K562 (cell line): ENCODE measurements around the gene RABIF. TPM values are rescaled to one million over a fixed set of nuclear protein-coding genes. Genes with fewer than 3 reads are reported as not detected.

Source experiments
- BRCA1 ChIP-seq, 2 experiments: fragments of 450-650 bp in 1 of 2; sonication (generic) in 1 of 2; formaldehyde crosslinking in 1 of 2; IDR thresholded peaks; 2 replicates each; pipeline versions ENCODE4 v1.5.0 to v1.6.1; 2017 to 2020; ENCODE audit warnings: mild to moderate bottlenecking in 1 of 2, missing genetic modification reagents in 1 of 2
- CHCHD3 ChIP-seq: fragments of 250-450 bp; sonication (Bioruptor Pico); IDR thresholded peaks from 2 replicates; pipeline ENCODE4 v2.1.2; 2022; ENCODE audit warnings: mild to moderate bottlenecking
- CSDE1 ChIP-seq, 2 experiments: fragments of 450-650 bp; IDR thresholded peaks; 2 replicates each; pipeline ENCODE4 v1.6.1; 2016; ENCODE audit warnings: mild to moderate bottlenecking in 1 of 2
- FOXK1 ChIP-seq: sonication (generic); formaldehyde crosslinking; IDR thresholded peaks from 2 replicates; pipeline ENCODE4 v1.8.0; 2022; ENCODE audit warnings: missing genetic modification reagents, mild to moderate bottlenecking, borderline replicate concordance
- HES1 ChIP-seq: fragments of 450-650 bp; IDR thresholded peaks from 2 replicates; pipeline ENCODE4 v1.6.1; 2016; ENCODE audit warnings: low read depth, mild to moderate bottlenecking, moderate library complexity
- KLF16 ChIP-seq: IDR thresholded peaks from 2 replicates; pipeline ENCODE4 v1.6.1; 2016; ENCODE audit warnings: antibody characterized with exemption
- POLR2H ChIP-seq: IDR thresholded peaks from 2 replicates; pipeline ENCODE4 v1.6.1; 2016; ENCODE audit warnings: missing genetic modification characterization, low read depth, mild to moderate bottlenecking, control low read depth, missing compliant biosample characterization, moderate library complexity
- RFX1 ChIP-seq: fragments of 450-650 bp; IDR thresholded peaks from 2 replicates; pipeline ENCODE4 v1.6.1; 2016; ENCODE audit warnings: mild to moderate bottlenecking, moderate library complexity
- SMAD1 ChIP-seq: fragments of 150-350 bp; IDR thresholded peaks from 2 replicates; pipeline ENCODE4 v1.6.1; 2014; ENCODE audit warnings: low read length, low read depth; ENCODE audit not compliant: partially characterized antibody
- ZBTB9 ChIP-seq: fragments of 450-650 bp; formaldehyde crosslinking; IDR thresholded peaks from 2 replicates; pipeline ENCODE4 v1.4.0; 2020; ENCODE audit warnings: mild to moderate bottlenecking, moderate library complexity
- ZNF140 ChIP-seq: fragments of 250-450 bp; sonication (Bioruptor Pico); IDR thresholded peaks from 2 replicates; pipeline ENCODE4 v1.8.0; 2021; ENCODE audit warnings: moderate library complexity, mild to moderate bottlenecking, inconsistent platforms
- ZNF263 ChIP-seq: sonication (generic); formaldehyde crosslinking; IDR thresholded peaks from 2 replicates; pipeline ENCODE4 v1.8.0; 2022; ENCODE audit warnings: mild to moderate bottlenecking, missing genetic modification reagents, borderline replicate concordance
- ZNF511 ChIP-seq: sonication (generic); formaldehyde crosslinking; IDR thresholded peaks from 2 replicates; pipeline ENCODE4 v1.8.0; 2022; ENCODE audit warnings: mild to moderate bottlenecking, missing genetic modification reagents
- ZNF518B ChIP-seq: fragments of 250-450 bp; sonication (Bioruptor Pico); IDR thresholded peaks from 2 replicates; pipeline ENCODE4 v1.5.0; 2021; ENCODE audit warnings: mild to moderate bottlenecking, moderate library complexity
- ZSCAN29 ChIP-seq: fragments of 450-650 bp; IDR thresholded peaks from 2 replicates; pipeline ENCODE4 v1.6.1; 2017
- polyA plus RNA-seq, 8 experiments: library from polyadenylated mRNA; depleted of rRNA in 4 of 8; stranded (reverse) in 5 of 8; unstranded in 3 of 8; fragments of >200 nt; fragmentation: Nextera tagmentation in 2 of 8; fragmentation: Illumina TruSeq in 1 of 8; extraction: Ambion mirVana in 2 of 8; extraction: Trizol in 1 of 8; gene quantifications; 2 replicates each; pipeline versions ENCODE4 v1.2.1 to v1.2.3, GENCODE V29; 2011 to 2014; ENCODE audit warnings: inconsistent platforms in 1 of 8, missing spikeins in 1 of 8
- total RNA-seq, 7 experiments: library from RNA; depleted of rRNA in 6 of 7; stranded (reverse); fragments of >200 nt in 6 of 7; fragmentation: Illumina TruSeq in 2 of 7; extraction: Trizol in 2 of 7; gene quantifications; 2 replicates each; pipeline versions ENCODE4 v1.2.1 to v1.2.3, GENCODE V29; 2011 to 2021; ENCODE audit warnings: low replicate concordance in 1 of 7
- TF ChIP-seq, protein P1 (sequence below): sonication (generic); formaldehyde crosslinking; IDR thresholded peaks from 2 replicates; pipeline ENCODE4 v1.8.0; 2022; ENCODE audit warnings: mild to moderate bottlenecking, missing genetic modification reagents

RABIF gene
- total and polyA plus RNA-seq, 9 of the 15 experiments (the other 6 are each of a cell fraction or from before 2014, with no cell fraction given) = 7.4 to 20.1 (median 11.0) TPM

DNA sequence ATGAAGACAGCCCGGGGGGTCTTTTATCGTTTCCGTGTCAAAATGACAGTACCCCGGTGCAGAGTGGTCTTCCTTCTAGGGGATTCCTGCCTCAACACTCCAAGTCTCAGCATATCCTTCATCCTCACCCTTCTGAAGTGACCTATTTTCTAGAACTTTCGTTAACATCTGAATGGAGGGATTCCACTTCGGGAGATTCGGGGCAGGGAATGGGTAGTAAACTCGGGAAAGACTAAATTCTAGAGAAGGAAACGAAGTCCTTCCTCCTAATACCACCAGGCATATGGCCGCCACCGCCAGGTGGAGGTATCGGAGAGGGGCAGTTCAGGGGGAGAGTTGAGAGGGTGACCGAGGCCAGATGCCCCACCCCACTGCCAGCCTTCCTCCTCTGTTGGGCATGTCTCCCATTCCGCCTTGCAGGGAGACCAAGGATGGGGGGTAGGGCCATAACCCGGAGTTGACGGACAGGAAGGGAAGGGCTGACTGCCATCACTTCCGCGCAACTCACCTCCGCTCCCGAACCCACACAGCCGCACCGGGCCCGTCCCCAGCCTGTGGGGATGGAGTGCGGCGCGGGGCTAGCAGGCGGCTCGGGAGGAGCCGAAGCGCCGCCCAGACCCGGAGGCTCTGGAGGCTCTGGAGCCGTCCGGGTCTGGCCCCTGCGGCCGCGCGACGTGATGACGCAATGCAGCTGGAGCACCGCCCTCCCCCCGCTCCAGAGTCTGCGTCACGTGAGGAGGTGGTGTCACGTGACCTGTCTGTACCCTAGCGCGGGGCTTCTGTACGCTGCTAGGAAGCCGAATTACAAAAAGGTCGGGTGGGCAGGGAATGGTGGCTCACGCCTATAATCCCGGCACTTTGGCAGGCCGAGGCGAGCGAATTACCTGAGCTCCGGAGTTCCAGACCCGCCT is 37.9 kb upstream of the RABIF start, which contains the start of gene KLHL12 (continued):
- TF ChIP-seq, protein P1, sequence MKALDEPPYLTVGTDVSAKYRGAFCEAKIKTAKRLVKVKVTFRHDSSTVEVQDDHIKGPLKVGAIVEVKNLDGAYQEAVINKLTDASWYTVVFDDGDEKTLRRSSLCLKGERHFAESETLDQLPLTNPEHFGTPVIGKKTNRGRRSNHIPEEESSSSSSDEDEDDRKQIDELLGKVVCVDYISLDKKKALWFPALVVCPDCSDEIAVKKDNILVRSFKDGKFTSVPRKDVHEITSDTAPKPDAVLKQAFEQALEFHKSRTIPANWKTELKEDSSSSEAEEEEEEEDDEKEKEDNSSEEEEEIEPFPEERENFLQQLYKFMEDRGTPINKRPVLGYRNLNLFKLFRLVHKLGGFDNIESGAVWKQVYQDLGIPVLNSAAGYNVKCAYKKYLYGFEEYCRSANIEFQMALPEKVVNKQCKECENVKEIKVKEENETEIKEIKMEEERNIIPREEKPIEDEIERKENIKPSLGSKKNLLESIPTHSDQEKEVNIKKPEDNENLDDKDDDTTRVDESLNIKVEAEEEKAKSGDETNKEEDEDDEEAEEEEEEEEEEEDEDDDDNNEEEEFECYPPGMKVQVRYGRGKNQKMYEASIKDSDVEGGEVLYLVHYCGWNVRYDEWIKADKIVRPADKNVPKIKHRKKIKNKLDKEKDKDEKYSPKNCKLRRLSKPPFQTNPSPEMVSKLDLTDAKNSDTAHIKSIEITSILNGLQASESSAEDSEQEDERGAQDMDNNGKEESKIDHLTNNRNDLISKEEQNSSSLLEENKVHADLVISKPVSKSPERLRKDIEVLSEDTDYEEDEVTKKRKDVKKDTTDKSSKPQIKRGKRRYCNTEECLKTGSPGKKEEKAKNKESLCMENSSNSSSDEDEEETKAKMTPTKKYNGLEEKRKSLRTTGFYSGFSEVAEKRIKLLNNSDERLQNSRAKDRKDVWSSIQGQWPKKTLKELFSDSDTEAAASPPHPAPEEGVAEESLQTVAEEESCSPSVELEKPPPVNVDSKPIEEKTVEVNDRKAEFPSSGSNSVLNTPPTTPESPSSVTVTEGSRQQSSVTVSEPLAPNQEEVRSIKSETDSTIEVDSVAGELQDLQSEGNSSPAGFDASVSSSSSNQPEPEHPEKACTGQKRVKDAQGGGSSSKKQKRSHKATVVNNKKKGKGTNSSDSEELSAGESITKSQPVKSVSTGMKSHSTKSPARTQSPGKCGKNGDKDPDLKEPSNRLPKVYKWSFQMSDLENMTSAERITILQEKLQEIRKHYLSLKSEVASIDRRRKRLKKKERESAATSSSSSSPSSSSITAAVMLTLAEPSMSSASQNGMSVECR = peak; percentile 99
- TF ChIP-seq RFX1 (no peak), CSDE1 (IDR thresholded peaks at IDR 0.05) (peak in 1 of 2 experiments; percentile 36; a peak in 1 of 4 replicates), KLF16 (0 out of 2 replicates have a peak, but pooled peaks have one; percentile 25), SMAD1 (peak; percentile 10), FOXK1 (peak; percentile 82), ZNF518B (CRISPR knock-in tag) (no peak), CHCHD3 (CRISPR knock-in tag) (no peak), POLR2H (tag) (peak; percentile 86), ZSCAN29 (0 out of 2 replicates have a peak, but pooled peaks have one; percentile 32), ZBTB9 (CRISPR knock-in tag) (peak; percentile 85), ZNF263 (CRISPR knock-in tag) (peak; percentile 84; the same call in 1 of the 2 replicates), ZNF140 (CRISPR knock-in tag) (no peak), BRCA1 (IDR thresholded peaks at IDR 0.05) (no peak), BRCA1 (CRISPR knock-in tag; IDR thresholded peaks at IDR 0.05) (no peak), HES1 (no peak), ZNF511 (CRISPR knock-in tag) (peak; percentile 90)
